H9 (cell line): ENCODE data around the gene CACNA2D3. TPM values are rescaled to one million over a fixed set of nuclear protein-coding genes. Genes with fewer than 3 reads are reported as not detected.

Experiments
- DNase-seq: peaks from one replicate; pipeline ENCODE4 v3.0.0-alpha.2; 2017
- H2AFZ ChIP-seq: one replicate; pipeline ENCODE4 v1.6.1; 2013; ENCODE audit warnings: mild to moderate bottlenecking, low read length, control low read depth, moderate library complexity
- H2AK5ac ChIP-seq: 2 replicates; pipeline ENCODE4 v1.6.1; 2013; ENCODE audit warnings: low read length, control low read depth, mixed read lengths; ENCODE audit not compliant: insufficient read length
- H2BK120ac ChIP-seq: one replicate; pipeline ENCODE4 v1.6.1; 2013; ENCODE audit warnings: low read depth, mild to moderate bottlenecking, low read length, control low read depth, inconsistent platforms; ENCODE audit not compliant: poor library complexity, severe bottlenecking
- H2BK12ac ChIP-seq: 2 replicates; pipeline ENCODE4 v1.6.1; 2013; ENCODE audit warnings: low read length, control low read depth, mixed read lengths, low read depth; ENCODE audit not compliant: insufficient read length
- H2BK15ac ChIP-seq: 2 replicates; pipeline ENCODE4 v1.6.1; 2013; ENCODE audit warnings: low read depth, low read length, control low read depth
- H2BK20ac ChIP-seq: one replicate; pipeline ENCODE4 v1.6.1; 2013; ENCODE audit warnings: low read depth, mild to moderate bottlenecking, low read length, control low read depth, inconsistent platforms; ENCODE audit not compliant: poor library complexity, severe bottlenecking
- H2BK5ac ChIP-seq: 2 replicates; pipeline ENCODE4 v1.6.1; 2013; ENCODE audit warnings: low read length, control low read depth, mixed read lengths; ENCODE audit not compliant: insufficient read length
- H3K14ac ChIP-seq: 2 replicates; pipeline ENCODE4 v1.6.1; 2013; ENCODE audit warnings: low read length, control low read depth; ENCODE audit not compliant: insufficient read depth
- H3K18ac ChIP-seq: 2 replicates; pipeline ENCODE4 v1.6.1; 2013; ENCODE audit warnings: low read depth, mild to moderate bottlenecking, mixed read lengths, low read length, control low read depth; ENCODE audit not compliant: insufficient read length
- H3K23ac ChIP-seq: 2 replicates; pipeline ENCODE4 v1.6.1; 2013; ENCODE audit warnings: low read length, control low read depth, mixed read lengths, low read depth; ENCODE audit not compliant: insufficient read length
- H3K23me2 ChIP-seq: 2 replicates; pipeline ENCODE4 v1.6.1; 2013; ENCODE audit warnings: low read depth, mild to moderate bottlenecking, mixed read lengths, low read length, control low read depth; ENCODE audit not compliant: insufficient read length, poor library complexity, severe bottlenecking
- H3K27ac ChIP-seq: 2 replicates; pipeline ENCODE4 v1.5.1; 2013; ENCODE audit warnings: low read length, control low read depth, mixed read lengths, low read depth; ENCODE audit not compliant: insufficient read length
- H3K27me3 ChIP-seq: 2 replicates; pipeline ENCODE4 v1.6.1; 2013; ENCODE audit warnings: low read length, control low read depth, inconsistent platforms; ENCODE audit not compliant: insufficient read depth
- H3K4ac ChIP-seq: 2 replicates; pipeline ENCODE4 v1.6.1; 2013; ENCODE audit warnings: low read depth, mild to moderate bottlenecking, control low read depth, inconsistent platforms, low read length, moderate library complexity
- H3K4me1 ChIP-seq: 2 replicates; pipeline ENCODE4 v1.6.1; 2013; ENCODE audit warnings: low read length, control low read depth, inconsistent platforms; ENCODE audit not compliant: insufficient read depth
- H3K4me2 ChIP-seq: 2 replicates; pipeline ENCODE4 v1.6.1; 2013; ENCODE audit warnings: low read length, control low read depth, mixed read lengths; ENCODE audit not compliant: insufficient read length, insufficient read depth
- H3K56ac ChIP-seq: 2 replicates; pipeline ENCODE4 v1.6.1; 2013; ENCODE audit warnings: low read depth, mild to moderate bottlenecking, mixed read lengths, low read length, control low read depth; ENCODE audit not compliant: insufficient read length
- H3K79me1 ChIP-seq: 2 replicates; pipeline ENCODE4 v1.6.1; 2013; ENCODE audit warnings: low read depth, mild to moderate bottlenecking, moderate library complexity, low read length, control low read depth, inconsistent platforms; ENCODE audit not compliant: insufficient read depth, poor library complexity, severe bottlenecking
- H3K79me2 ChIP-seq: 2 replicates; pipeline ENCODE4 v1.6.1; 2013; ENCODE audit warnings: low read length, control low read depth, inconsistent platforms; ENCODE audit not compliant: insufficient read depth
- H3K9ac ChIP-seq: 2 replicates; pipeline ENCODE4 v1.6.1; 2013; ENCODE audit warnings: low read length, control low read depth, mixed read lengths; ENCODE audit not compliant: insufficient read length; ENCODE audit errors: extremely low read depth
- H3K9me3 ChIP-seq: one replicate; pipeline ENCODE4 v1.6.1; 2013; ENCODE audit warnings: low read depth, low read length, inconsistent platforms; ENCODE audit not compliant: control insufficient read depth
- H3T11ph ChIP-seq: one replicate; pipeline ENCODE4 v1.6.1; 2013; ENCODE audit warnings: mild to moderate bottlenecking, low read length, control low read depth, inconsistent platforms
- H4K20me1 ChIP-seq: one replicate; pipeline ENCODE4 v1.6.1; 2013; ENCODE audit not compliant: control insufficient read depth, insufficient read length, insufficient read depth
- H4K5ac ChIP-seq: 2 replicates; pipeline ENCODE4 v1.6.1; 2013; ENCODE audit warnings: low read depth, mild to moderate bottlenecking, mixed read lengths, low read length, control low read depth; ENCODE audit not compliant: insufficient read length
- H4K8ac ChIP-seq: replicated peaks from 2 replicates; pipeline ENCODE4 v1.6.1; 2013; ENCODE audit warnings: low read length, control low read depth, mixed read lengths, low read depth; ENCODE audit not compliant: insufficient read length
- H4K91ac ChIP-seq: 2 replicates; pipeline ENCODE4 v1.6.1; 2013; ENCODE audit warnings: low read depth, mild to moderate bottlenecking, moderate library complexity, mixed read lengths, low read length, control low read depth; ENCODE audit not compliant: insufficient read length
- H3K27ac Mint-ChIP-seq, 3 experiments: 2 replicates in 2 of 3; 3 replicates in 1 of 3; pipeline ENCODE4 v1.8.0; 2020 to 2021; ENCODE audit warnings: mixed read lengths in 3 of 3, mild to moderate bottlenecking in 1 of 3, moderate library complexity in 1 of 3
- H3K27me3 Mint-ChIP-seq: 2 replicates; pipeline ENCODE4 v1.8.0; 2021; ENCODE audit warnings: low read depth, mild to moderate bottlenecking, moderate library complexity, mixed read lengths
- H3K36me3 Mint-ChIP-seq, 3 experiments: 2 replicates in 2 of 3; 3 replicates in 1 of 3; pipeline ENCODE4 v1.8.0; 2020 to 2021; ENCODE audit warnings: low read depth in 3 of 3, mixed read lengths in 3 of 3; ENCODE audit not compliant: insufficient read depth in 1 of 3
- H3K4me1 Mint-ChIP-seq, 2 experiments: 2 replicates each; pipeline ENCODE4 v1.8.0; 2020; ENCODE audit warnings: mixed read lengths in 2 of 2
- H3K4me3 Mint-ChIP-seq, 2 experiments: 2 replicates in 1 of 2; 3 replicates in 1 of 2; pipeline ENCODE4 v1.8.0; 2020 to 2021; ENCODE audit warnings: mild to moderate bottlenecking in 2 of 2, mixed read lengths in 2 of 2, moderate library complexity in 1 of 2
- H3K9me3 Mint-ChIP-seq, 2 experiments: 2 replicates in 1 of 2; 3 replicates in 1 of 2; pipeline ENCODE4 v1.8.0; 2020; ENCODE audit warnings: mild to moderate bottlenecking in 2 of 2, mixed read lengths in 2 of 2, moderate library complexity in 1 of 2
- CTCF ChIP-seq: fragments of 200-600 bp; sonication (generic); conservative IDR thresholded peaks from 3 replicates; pipeline ENCODE4 v1.8.0; 2021; ENCODE audit warnings: antibody characterized with exemption, mild to moderate bottlenecking
- WGBS: extraction: QIAGEN DNeasy Blood & Tissue Kit; methylation state at CpG from one replicate; pipeline ENCODE4 v1.1.7; 2013; ENCODE audit warnings: missing lambda C conversion rate, low lambda C conversion rate, mixed read lengths; ENCODE audit not compliant: insufficient read length; ENCODE audit errors: extremely low coverage; 5-methylcytosine and 5-hydroxymethylcytosine counted together
- total RNA-seq: library from RNA; stranded (reverse); gene quantifications from 2 replicates; pipeline ENCODE4 v1.2.1, GENCODE V29; 2021

Gene CACNA2D3
- total RNA-seq, 1 experiment from 2014 or later, result 3.2 TPM

DNA sequence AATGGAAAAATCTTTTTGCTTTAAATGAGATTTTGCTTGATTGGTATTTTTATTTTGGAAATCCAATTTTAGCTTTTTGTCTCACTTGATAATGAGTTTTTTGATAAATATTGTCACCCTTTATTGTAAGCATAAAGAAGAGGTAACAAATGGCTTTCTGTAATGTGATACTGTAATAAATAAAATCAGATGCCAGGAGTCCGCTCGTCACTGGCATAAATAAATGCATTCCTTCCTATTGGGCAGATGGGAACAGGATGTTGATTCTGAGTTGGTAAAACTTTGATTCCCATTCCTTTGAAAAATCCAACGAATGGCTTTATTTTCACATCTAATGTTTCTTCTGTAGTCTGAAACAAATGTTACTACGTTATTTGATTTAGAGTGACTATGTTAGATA is 59.9 kb downstream of the CACNA2D3 start:
- H2BK20ac ChIP-seq, result no peak overlapping the region
- peaks cover 16 to 22% of the 10 kb centered on the region in 2 experiments for H3K4me1 Mint-ChIP-seq
- H2BK120ac ChIP-seq, result no peak overlapping the region
- WGBS, result no CpG with 5 or more reads among the region's 4 CpGs
- no peaks in the 10 kb centered on the region for H3K79me1 ChIP-seq
- no peaks in the 10 kb centered on the region for H3K27me3 ChIP-seq
- H2BK15ac ChIP-seq, result no peak overlapping the region
- H3K4me3 Mint-ChIP-seq, result no peak overlapping the region
- no peaks in the 10 kb centered on the region; a peak in 1 of 7 replicates for H3K36me3 Mint-ChIP-seq
- no peak overlapping the region for H4K91ac ChIP-seq
- no peak overlapping the region for H3K4ac ChIP-seq
- no peak overlapping the region for H3K23ac ChIP-seq
- no peak overlapping the region for H3K9ac ChIP-seq
- TF ChIP-seq CTCF, result no peak
- H2BK5ac ChIP-seq, result no peak overlapping the region
- H2BK12ac ChIP-seq, result no peak overlapping the region
- H3K56ac ChIP-seq, result no peak overlapping the region
- no peak overlapping the region for H3K27ac Mint-ChIP-seq
- H3K23me2 ChIP-seq, result no peaks in the 10 kb centered on the region
- H3K4me2 ChIP-seq, result no peak overlapping the region
- H4K8ac ChIP-seq, result no peak overlapping the region
- H2AFZ ChIP-seq, result no peak overlapping the region
- DNase-seq, result no peak
- no peak overlapping the region for H2AK5ac ChIP-seq
- H3K27me3 Mint-ChIP-seq, result peaks cover 1% of the 10 kb centered on the region; the same call in 1 of the 2 replicates
- no peak overlapping the region for H3K18ac ChIP-seq
- no peak overlapping the region for H3T11ph ChIP-seq
- H4K20me1 ChIP-seq, result no peaks in the 10 kb centered on the region
- no peak overlapping the region for H3K14ac ChIP-seq
- peaks cover 4% of the 10 kb centered on the region for H3K4me1 ChIP-seq
- no peak overlapping the region for H3K27ac ChIP-seq
- no peak overlapping the region for H4K5ac ChIP-seq
- no peaks in the 10 kb centered on the region for H3K9me3 ChIP-seq
- H3K9me3 Mint-ChIP-seq, result no peaks in the 10 kb centered on the region
- no peaks in the 10 kb centered on the region for H3K79me2 ChIP-seq
